Suppressor macrophage treated with lipopolysaccharide for 1 hour (primary cell): Measurements from ENCODE around the gene SIPA1L3.
A peak's percentile ranks its signal among the peaks of the same experiment; 100 is the strongest.
"Not testable (repeated sequence)": the region's sequence is repeated elsewhere in the genome, so short reads cannot be mapped to it uniquely, and the experiment has no call there.

Source experiments
- DNase-seq, 3 donors: peaks; one replicate each; pipeline ENCODE4 v3.0.0-alpha.2; 2020 to 2022

SIPA1L3 gene

GRCh38 chr19:37906869-37907734, at the start of gene SIPA1L3:
SIPA1L3 (plus strand) TSS chr19:37907208; CDS start chr19:38081566, 174,358 bp downstream.
- peak; percentile 97 to 99 (median 98) for DNase-seq

DNA sequence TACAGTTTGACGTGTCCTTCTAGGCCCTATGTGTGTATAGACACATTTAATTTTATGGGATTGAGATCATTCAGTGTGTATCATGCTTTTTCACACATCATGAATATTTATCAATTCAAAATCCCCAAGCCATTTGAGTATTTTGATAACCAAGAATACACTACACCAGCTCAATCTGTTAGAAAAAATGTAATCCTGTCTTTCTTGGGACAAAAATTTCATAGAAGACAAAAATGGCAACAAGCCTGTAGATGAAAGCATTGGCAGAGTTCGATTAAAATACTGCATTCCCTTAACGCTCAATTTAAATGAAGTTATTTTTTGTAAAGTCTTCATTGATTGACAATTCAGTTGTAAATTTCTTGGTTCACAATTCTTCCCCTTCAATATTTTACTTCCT, 42.5 kb upstream of the SIPA1L3 start:
- no peak for DNase-seq

- DNase-seq, result not testable (repeated sequence)
Measured at GRCh38 chr19:37865930-37866329, 41.1 kb upstream of the SIPA1L3 start.

- DNase-seq, result no peak
Measured at GRCh38 chr19:37867831-37868230, 39.2 kb upstream of the SIPA1L3 start.

- no peak for DNase-seq
Measured at GRCh38 chr19:37869766-37870340, 37.2 kb upstream of the SIPA1L3 start.

- no peak for DNase-seq
Measured at GRCh38 chr19:37872383-37872782, 34.6 kb upstream of the SIPA1L3 start.

- DNase-seq, result no peak
Measured at GRCh38 chr19:37874784-37875183, 32.2 kb upstream of the SIPA1L3 start.

GRCh38 chr19:37876032-37876431, 31.0 kb upstream of the SIPA1L3 start:
- no peak for DNase-seq

GRCh38 chr19:37877147-37877546, 29.9 kb upstream of the SIPA1L3 start:
- DNase-seq, result no peak

DNA sequence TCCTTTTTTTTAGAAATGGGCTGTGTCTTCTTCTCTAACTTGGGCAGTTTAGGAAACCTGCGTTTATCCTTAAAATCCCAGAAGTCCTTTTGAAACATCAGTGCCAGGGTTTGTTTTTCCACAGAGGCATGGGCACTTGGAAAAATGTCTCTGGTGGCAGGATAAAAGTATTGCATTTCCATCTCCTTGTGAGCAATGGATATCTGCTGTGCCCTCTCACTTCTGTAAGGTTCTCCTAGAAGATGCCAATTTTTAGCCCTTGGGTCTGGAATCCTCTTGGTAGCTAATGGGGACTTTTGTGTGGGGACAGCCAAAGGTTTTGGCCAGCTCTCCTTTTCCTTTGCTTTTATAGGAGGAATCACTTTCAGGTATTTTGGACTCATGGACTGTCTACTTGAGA, 21.6 kb upstream of the SIPA1L3 start:
- no peak for DNase-seq

GRCh38 chr19:37886571-37886970, 20.4 kb upstream of the SIPA1L3 start:
- DNase-seq, result no peak

DNA sequence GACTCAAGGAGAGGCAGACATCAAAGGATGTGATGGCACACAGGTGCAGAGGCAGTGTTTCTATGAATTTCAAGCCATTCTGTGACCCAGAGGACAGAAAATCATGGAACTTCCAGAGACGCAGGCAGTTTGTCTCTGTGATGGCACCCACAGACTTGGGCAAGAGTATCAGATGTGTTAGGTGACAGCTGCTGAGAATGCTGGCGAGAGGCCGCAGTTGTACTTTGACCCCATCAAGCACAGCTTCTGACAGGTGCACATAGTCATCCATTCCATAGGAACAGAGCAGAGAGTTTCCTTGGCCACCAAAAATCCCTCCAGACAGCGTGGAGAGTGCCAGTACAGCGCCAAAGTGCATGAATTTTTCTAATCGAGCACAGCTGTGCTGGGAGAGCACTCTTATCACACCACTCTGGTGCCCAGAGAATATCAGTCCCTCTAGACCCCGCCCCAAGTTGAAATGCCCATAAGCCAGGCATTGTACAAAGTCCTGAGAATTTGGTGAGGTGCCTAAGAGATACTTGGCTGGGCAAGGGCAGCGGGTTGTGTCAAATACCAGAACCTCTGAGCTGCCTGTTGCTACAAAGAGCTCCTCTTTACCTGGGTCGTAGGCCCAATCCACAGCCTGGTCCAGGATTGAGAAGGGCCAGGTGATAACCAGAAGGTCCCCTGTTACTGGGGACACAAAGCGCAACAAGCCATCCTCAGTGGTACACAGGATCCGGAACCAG, 13.0 kb upstream of the SIPA1L3 start:
- no peak for DNase-seq

GRCh38 chr19:37896180-37896579, 10.8 kb upstream of the SIPA1L3 start:
- no peak for DNase-seq

DNA sequence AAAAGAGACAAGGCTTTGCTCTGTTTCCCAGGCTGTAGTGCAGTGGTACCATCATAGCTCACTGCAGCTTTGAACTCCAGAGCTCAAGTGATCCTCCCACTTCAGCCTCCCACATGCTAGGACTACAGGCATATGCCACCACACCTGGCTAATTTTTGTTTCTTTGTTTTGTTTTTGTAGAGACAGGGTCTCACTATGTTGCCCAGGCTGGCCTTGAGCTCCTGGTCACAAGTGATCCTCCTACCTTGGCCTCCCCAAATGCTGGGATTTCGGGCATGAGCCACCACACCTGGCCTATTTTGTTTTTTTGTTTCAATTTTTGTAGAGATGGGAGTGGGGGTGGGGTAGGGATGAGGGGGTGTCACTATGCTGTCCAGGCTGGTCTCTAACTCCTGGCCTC, 7.6 kb upstream of the SIPA1L3 start:
- no peak for DNase-seq

DNA sequence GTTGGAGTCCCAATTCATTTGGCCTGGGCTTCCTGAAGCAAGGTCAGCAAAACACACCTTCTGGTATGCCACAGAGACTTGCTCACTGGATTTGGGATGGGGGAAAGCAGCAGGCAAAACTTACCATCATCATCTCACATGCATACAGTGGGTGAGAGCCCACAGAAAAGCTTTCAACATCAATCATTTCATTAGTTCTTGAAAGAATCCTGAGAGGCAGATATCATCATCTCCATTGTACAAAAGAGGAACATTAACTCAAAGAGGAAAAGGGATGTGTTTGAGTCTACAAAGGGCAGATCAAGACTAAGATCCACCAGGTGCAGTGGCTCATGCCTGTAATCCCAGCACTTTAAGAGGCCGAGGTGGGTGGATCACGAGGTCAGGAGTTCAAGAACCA, 7.0 kb upstream of the SIPA1L3 start:
- DNase-seq, result no peak

DNA sequence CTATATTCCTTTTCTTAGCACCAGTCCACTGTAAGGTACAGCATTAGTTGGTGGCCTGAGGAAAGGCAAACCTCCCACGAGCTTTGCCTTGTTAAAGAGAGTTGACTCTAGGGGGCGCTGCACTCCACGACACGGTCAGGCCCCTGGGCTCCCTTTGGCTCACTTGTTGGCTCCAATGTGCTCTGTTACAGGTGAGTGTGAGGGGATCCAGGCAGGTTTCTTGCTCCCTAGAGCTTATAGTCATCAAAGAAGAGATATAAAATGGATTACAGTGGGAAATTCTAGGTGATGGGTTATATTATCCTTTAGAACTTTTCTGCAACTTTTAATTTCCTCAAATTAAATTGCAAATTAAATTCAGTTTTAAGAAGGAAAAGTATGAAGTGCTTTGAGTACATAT, 4.3 kb upstream of the SIPA1L3 start:
- peak; percentile 81 to 93 (median 90) for DNase-seq

DNA sequence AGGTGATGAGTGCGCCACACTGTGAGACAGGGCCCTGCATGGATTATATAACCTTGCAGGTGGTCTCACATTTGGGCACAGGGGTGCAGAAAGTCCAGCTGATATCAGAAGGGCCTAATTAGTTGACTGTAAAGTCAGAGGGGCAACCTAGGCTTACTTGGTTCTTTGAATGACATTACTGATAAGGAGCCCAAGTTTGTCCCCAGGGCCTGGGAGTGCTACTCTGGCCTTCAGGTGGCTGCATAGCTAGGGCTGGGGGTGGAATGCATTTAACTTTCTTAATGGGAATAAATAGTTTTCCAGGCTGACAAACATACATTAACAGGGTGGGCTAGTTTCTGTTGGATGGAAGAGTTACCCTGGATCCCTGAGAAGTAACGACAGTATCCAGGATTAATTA, 3.9 kb upstream of the SIPA1L3 start:
- no peak for DNase-seq

GRCh38 chr19:37905946-37906868, 801 bp upstream of the SIPA1L3 start, which contains the start of gene WDR87:
WDR87 (minus strand) TSS chr19:37906594; CDS start chr19:37898239, 8,355 bp downstream.
- DNase-seq, result peak in 1 of 3 donors; percentile 14

GRCh38 chr19:37907735-37908455, 887 bp downstream of the SIPA1L3 start:
- peak in 2 of 3 donors; percentile 23 to 30 for DNase-seq

DNA sequence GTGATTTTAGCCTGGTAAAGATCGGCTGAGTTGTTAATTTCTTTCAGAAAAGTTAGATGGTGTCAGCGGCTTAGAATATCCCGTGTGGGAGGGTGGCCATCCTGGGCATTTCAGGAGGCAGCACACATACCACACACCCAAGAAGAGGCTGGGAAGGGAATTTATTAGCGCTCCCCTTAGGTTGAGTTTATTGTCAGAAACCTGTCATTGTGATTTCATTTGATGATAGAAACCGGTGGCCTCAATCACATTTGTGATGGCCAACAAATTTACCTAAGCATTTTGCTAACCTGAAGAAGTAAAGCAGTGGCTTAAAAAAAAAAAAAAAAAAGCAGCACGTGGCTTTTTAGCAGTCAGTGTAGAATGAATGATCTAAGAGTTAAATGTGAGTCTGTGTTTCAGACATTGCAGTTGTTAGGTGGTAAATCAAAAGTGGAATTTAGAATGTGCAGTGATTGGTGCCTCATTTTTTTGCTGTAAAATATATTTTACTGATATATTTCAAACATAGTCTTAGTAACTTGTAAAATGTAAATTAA, 2.7 kb downstream of the SIPA1L3 start:
- DNase-seq, result no peak

GRCh38 chr19:37914908-37915307, 7.9 kb downstream of the SIPA1L3 start:
- no peak for DNase-seq
